Embryonic facial prominence (tissue), 1 donor: ENCODE measurements around the gene PPP1R3D.

Experiments
- DNase-seq: peaks from one replicate; pipeline ENCODE4 v3.0.0-alpha.2; 2016; ENCODE audit errors: extremely low spot score

Gene PPP1R3D

DNA sequence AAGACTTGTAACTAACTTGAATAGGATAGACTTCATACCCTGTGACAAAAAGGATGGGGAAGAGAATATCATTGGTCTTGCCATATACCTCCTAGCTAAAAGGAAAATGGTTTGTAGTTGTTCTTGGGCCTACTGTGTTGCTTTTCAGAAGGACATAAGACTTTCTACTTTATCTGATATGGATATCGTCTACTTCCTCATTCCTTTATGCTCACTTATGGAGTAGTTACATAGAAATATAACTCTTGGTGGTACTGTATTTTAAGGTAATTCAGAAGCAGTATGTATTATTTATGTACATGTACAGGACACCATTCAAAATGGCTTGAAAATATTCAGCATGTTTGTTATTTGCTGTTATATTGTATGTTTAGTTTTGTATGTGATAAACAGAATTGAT, 8.1 kb upstream of the PPP1R3D start:
- no peak for DNase-seq

DNA sequence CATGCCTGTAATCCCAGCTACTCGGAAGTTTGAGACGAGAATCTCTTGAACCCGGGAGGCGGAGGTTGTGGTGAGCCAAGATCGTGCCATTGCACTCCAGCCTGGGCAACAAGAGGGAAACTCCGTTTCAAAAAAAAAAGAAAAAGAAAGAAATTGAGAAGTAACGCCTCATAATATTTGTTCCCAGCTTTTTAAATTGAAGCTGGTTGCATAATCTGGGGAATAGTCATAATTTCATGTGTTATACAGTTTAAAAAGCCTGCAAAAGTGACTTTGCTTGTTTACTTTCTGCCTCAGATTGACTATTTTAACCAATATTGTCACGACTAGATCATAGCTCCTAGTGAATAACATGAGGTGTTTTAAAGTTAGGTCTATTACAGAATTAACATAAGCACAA, 7.3 kb upstream of the PPP1R3D start:
- DNase-seq = no peak

DNA sequence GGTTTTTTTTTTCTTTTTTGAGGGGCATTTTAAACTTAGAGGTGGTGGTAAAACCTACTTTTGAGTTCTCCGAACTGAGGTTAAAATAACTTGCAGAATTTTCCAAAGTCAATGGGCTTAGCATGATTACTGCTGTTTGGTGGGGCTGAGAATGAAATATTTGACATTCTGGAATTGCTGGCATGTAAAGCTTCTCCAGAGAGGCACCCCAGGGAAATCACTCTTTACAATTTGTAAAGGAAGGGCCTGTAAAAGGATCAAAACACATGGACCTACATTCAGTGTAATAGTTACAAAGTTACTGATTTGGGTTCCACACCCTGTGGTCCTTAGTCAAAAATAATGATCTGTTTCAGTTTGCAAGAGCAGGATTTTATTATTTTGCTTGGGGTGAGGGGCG, 5.6 kb upstream of the PPP1R3D start:
- DNase-seq = no peak

DNA sequence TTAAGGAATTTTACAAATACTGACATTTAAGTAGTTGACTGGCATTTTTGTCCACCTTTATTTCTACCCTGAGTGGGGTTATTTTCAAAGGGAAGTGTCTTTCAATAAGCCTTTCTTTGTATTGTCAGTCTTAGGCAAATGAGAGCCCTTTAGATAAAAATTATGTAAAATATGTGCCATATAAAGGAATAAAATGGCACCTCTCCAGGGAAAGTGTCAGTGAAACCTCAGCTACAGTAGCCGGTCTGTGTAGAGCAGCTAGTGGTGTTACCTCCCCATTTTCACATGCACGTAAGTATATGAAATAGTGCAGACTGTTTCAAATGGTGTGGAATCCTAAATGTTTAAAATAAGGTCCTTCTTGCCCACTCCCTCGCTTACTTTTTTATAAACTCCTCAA, 5.1 kb upstream of the PPP1R3D start:
- no peak for DNase-seq

DNA sequence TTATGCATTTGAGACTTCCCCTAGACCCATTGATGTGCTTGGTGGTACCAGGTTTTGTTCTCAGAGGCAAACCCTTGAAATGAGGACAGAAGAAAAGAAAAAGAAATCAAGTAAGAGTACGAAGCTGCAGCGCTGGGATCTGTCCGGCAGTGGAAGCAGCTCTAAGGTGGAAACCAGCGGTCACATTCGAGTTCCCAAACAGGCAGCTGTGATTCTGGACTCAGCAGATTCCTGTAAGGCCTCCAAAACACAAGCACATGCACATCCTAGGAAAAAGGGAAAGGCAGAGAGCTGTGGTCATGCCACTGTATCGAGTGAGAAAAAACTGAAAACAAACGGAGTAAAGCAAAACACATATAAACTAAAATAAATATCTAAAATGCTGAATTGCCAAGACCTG, 4.6 kb upstream of the PPP1R3D start:
- DNase-seq = no peak

DNA sequence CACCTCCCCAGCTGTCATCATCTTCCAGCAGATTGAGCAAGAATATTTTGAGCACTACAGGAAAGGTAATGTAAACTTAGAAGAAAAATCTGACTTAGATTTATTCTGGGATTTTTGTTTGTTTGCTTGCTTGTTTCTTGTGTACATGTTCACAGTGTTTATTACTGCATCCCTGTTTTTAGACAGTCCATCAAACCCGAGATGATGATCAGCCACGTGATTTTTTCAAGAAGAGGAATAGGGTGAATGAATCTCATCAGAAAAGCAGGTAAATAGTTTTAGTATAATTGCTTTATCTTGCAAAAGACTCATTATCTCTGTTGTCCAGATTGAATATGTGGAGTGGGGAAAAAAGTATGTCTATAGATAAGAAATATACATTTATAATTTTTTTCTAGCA, 2.1 kb upstream of the PPP1R3D start:
- no peak for DNase-seq

DNA sequence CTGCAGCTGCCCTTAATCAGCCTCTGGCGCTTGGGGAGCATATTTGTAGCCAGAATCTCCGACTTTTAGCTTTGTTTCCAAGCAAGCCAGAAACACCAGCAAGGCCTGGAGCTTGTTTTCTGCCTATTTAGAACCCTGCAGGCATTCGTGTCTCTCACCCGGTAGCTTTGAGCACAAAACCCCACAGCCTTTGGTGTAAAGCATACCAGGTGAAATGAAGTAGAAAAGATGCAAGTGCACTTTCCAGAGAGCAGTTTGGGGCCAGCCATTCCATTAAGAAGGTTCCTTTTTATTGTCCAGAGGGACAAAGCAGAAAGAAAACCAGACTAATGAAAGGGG, 820 bp upstream of the PPP1R3D start:
- no peak for DNase-seq

DNA sequence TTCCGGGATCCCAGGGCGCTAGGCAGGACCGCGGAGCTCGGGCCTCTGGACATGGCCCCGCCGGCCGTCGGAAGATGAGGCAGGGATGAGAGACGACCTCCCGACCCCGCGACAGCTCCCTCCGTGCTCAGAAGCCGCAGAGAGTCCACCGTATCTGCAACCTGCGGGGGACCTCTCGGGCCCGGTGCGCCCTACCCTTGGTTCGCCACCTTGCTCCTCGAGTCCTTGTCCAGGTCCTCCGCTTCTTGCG, 301 bp downstream of the PPP1R3D start:
- no peak for DNase-seq

DNA sequence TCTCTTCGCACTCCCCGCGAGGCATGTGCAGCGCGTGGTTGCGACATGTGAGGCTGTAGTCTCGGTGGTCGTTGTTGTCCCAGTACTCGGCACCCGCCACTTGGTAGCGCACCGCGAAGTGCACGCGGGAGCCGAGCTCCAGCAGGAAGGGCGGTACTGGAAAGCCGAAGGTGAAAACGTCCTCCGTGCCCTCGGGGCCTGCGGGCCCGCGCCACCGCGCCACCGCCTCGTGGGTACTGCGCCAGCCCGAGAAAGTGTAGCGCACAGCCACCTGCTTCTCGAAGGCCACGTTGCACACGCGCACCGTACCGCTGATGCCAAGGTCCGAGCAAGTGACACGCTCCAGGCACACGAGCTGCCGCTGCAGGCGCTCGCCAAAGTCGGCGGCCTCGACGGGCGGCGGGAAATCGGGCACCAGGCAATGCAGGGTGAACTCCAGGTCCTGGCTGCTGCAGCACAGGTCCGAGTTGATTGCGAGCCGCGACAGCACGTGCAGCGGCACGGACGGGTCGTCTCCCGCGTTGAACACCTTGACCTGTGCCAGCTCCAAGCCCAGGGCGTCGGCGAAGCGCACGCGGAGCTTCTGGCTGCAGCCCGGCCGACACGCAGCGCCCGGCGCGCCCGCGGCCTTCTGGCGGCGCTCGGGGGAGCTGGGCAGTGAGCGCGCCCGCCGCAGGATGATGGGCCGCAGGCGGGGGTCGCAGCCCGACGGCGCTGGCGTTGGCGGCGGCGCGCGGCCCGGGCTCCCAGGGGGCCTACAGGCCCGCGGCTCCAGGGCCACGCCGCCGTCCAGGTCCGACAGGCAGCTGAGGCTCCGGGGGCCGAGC, 840 bp downstream of the PPP1R3D start:
- no peak for DNase-seq

DNA sequence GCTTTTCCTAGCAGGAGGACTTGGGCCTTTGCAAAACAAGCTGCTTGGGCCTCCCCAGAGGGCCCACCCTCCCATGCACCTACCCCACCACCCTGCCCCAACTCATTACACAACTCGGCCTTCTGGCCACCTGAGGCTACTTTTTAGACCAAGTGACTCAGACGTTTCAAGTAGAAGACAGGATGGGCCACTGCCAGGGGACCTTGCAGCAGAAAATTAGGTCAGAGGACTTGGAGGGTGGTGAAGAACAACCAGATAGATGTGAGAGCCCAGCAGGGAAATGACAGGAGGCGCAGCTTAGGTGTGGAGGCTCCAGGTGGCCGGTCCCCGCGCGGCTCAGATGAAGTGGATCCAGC, 1.4 kb downstream of the PPP1R3D start:
- no peak for DNase-seq

DNA sequence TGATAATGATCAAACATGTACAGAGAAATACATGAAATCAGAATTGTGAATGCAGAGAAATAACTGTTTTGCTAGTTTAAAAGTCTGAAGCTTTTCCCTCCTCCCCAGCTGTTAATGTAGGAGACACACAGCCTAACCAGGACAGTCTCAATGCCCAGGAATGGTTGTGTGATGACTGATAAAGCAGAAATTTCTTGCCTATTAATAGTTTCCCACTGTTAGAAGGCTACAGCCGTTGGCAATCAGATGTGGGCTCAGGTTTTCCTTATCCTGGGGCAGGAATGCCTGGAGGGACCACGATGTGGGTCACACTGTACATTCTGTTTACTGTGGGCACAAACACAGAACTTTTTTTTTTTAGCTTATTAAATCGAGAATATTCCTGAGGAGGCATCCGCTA, 1.9 kb downstream of the PPP1R3D start:
- DNase-seq = no peak

DNA sequence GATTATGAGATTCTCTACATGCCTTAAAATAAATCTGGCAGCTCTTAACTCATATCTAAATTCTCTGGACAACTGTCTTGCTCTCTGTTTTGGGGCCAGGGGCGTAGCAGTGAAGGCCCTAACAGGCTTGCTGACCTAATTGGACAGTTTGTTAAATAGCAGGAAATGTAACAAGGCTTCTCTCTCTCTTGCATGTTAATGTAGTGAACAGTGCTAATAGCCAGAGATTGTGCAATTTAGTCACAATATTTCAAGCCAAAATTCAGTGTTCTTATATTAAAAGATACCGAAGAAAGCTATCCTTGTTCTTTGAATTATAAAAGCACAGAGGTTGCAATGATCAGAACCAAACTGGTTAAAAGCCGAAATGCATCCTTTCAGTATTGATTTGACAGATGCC, 3.0 kb downstream of the PPP1R3D start:
- no peak for DNase-seq

DNA sequence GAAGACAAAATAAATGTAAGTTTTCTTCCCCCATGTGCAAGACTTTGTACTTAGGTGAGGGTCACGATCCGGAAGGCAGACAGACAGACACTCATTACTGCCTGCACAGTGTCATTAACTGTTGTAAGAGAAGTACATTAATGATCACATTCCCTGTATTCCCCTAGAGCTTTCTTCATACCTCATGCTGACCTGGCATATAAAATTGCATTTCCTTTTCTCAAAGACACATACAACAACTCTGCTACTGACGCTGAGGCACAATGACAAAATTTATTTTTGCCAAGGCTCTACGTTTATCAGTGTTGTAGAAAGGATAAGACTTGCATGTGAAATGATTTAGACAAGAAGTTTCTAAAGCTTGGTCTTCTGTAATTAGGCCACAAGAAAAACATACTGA, 3.7 kb downstream of the PPP1R3D start:
- DNase-seq = no peak

DNA sequence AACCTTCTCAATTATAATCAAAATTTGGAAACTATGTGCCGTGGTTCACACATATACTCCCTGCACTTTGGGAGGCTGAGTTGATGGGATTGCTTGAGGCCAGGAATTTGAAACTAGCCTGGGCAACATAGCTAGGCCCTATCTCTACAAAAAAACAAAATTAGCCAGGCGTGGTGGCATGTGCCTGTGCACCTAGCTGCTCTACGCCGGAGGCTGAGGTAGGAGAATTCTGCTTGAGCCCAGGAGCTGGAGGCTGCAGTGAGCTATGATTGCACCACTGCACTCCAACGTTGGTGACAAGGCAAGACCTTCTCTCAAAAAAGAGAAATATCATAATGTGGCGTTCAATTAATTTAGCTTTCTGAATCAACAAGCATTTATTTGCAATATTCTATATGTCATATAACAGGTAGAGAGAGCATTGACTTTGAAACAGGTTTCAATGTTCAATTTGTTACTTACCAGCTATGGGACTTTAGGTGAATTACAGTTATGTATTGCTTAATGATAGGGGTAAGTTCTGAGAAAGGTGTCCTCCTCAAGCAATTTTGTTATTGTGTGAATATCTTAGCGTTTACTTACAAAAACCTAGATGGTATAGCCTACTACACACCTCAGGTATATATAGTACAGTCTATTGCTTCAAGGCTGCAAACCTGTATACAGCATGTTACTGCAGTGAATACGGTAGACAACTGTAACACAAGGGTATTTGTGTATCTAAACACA, 4.5 kb downstream of the PPP1R3D start:
- DNase-seq = no peak

DNA sequence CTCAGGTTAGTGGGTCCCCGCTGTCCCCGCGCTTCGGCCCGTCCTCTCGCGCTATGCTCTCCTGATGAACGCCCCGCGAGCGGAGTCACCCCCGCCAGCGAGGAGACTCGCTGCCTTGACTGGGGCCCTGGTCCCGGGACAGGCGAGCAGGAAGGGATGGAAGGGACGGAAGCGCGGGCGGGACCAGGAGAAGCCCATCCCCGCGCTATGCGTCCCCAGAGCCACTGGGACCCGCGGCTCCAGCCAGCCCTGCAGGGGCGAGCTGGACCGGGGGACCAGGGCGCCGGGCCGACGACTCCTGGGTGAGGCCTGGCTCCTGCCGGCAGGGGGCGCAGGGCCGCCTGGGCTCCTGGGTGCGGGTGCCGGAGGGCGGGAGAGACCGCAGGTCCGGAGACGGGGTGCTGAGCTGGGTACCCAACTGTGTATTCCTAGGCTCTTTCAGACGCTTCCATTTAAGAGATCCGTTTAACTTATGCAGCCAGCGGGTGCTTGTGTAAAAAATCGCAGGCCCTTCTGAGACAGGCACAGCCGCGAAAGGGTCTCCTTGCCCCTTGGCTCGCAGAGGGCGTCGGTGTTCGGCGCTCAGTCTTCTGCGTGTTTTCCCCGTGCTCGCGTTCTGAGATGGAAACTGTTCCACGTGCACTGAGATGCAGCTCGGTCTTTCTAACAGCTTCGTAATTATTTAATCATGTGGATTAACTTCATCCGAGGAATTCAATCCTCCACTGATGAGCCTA, 6.1 kb downstream of the PPP1R3D start:
- no peak for DNase-seq

DNA sequence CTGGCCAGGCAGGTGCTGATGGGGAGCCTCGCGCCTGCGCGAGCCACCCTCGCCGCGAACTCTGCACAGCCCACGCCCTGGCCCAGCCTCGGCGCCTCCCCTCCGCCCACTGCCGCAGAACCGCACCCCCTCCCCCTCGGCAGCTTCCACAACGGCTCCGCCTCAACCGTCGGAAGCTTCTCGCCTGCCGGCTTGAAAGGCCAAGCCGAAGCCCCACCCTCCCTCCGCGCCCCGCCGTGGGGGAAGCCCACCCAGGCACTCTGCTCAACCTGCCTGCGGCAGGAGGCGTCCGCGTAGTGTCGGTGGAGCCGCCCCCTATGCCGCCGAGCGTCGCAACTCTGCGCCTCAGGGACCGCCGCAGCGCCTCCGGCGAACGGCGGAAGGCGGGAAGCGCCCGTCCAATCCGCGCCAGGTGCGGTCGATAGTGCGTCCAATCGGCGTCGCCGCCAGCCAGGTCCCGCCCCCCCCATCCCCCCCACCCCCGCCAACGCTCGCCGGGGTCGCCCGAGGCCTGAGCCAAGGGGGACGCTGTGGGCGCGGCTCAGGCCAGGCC, 6.7 kb downstream of the PPP1R3D start, which contains the start of gene SYCP2:
Gene SYCP2, minus strand, starts transcription at position 342 of the 553 bp plus-strand sequence. CDS start 11,224 bp downstream, outside the sequence.
- no peak for DNase-seq

DNA sequence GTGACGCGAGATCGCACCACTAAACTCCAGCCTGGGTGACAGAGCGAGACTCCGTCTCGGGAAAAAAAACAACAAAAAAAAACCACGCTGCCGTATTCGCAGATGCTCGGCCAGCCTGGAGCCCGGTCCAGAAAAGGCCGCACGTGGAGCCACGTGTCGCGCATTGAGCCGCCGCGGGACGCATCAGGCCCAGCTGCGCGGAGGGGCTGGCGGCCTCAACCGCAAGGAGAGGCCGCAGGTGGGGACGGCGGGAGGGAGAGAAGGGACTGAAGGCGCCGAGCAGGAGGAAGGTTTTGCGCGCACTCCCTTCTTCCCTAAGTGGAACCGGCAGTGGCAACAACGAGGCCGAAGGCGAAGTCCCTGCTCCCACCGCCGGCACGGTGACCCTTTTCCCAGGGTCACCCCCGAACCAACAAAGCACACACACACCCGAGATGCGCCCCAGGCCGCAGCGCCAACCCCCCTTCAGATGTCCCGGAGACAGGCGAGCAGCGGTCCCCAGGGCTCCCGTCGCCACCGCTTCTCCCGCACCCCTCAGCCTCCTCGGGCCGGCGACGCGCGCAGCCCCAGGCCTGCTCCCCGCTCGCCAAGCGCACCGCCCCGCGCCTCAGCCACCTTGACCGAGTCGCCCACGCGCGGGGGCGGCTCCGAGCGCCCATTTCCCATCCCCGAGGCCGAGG, 7.3 kb downstream of the PPP1R3D start:
- no peak for DNase-seq

DNA sequence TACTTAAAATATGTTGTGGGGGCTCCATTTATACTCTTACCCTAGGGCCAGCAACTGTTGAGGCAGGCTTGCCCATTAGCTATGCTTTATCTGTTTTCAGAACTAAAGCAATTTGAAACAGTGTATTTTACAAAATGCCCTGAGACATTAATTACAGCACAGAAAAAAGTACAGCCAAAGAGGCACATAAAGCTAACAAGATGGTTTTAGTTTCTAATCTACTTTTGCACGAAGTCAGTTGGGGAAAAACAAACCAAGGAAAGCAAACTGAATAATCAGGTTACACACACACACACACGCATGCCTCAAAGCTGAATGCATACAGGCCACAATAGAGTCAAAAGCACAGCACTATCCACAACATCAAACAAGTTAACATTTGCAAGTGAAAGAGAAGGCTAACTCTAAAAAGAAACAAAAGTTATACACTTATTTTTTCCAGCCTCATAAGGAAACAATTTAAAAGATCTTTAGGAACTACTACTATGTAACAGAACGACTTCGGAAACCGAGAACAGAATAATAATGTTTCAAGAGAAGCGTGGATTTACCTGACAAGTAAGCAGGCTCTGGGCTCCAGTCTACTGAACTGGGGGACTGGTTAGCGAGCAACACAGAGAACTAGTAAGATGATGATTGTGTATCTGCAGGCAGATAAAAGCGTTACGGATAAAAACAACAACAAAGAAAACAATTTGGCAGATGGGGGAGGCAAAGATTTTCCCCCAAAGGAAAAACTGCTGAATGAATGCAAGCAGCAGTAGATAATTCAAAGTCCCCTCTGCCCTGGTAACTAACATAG, 8.4 kb downstream of the PPP1R3D start:
- no peak for DNase-seq

DNA sequence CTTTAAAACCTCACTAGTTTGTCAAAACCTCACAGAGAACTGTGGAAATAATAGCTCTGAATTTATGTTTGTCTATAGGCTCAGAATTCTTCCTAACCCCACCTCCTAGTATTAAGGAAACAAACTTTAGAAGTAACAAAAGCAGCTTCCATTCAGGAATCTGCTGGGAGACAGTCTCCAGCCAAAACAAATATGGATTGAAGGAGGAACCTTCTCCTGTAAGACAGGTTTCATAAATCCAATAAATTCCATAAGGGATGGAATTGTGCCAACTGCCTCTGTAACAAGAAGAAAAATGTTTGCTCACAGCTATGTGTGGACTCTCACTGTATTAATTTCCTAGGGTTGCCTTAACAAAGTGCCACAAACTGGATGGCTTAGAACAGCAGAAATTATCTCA, 14.2 kb downstream of the PPP1R3D start:
- no peak for DNase-seq

DNA sequence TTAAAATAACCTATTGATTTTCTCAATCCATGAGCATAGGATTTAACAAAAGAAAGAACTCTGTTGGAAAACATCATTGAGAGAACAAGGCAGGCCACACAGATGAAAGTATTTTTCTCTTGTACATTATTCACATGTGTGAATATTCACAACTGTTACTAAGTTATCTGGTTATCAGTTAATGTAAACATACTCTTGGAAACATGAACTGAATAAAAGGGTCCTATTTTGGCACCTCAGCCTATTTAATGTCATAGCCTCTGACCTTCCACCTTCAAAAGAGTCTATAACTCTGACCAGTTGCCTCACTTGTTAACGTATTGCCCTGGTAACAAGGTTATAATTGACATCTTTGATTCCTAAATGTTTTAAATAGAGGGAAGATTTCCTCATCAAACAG, 14.7 kb downstream of the PPP1R3D start:
- DNase-seq = no peak

DNA sequence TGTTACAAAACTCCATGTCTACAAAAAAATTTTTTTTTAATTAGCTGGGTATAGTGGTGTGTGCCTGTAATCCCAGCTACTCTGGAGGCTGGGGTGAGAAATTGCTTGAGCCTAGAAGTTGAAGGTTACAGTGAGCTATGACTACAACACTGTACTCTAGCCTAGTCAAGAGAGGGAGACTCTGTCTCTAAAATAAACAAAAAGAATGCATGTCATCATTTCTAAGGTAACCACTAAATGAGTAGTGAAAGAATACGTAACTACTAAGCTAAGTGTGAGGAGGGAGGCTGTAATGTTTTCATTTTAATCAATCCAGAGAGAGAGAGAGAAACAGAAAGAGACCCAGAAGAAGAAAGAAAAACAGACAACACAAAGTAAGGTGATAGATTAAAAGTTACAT, 16.6 kb downstream of the PPP1R3D start:
- DNase-seq = no peak
